Measurements from ENCODE around the gene BTBD19. TPM values are rescaled to one million over a fixed set of nuclear protein-coding genes. Genes with fewer than 3 reads are reported as not detected.
"Not testable (repeated sequence)": the region's sequence is repeated elsewhere in the genome, so short reads cannot be mapped to it uniquely, and the experiment has no call there.

Gene BTBD19
- total RNA-seq, 1 donor from 2014 or later = 4.4 TPM

GRCh38 chr1:44819608-44820327, 11.4 kb downstream of the BTBD19 start:
- Histone ChIP-seq H3K36me3 (ENCODE audit: control insufficient read depth, insufficient read depth, low read length) (no peaks in the 10 kb centered on the region), H3K27me3 (ENCODE audit: control insufficient read depth, insufficient read depth, low read length) (no peaks in the 10 kb centered on the region), H3K4me3 (ENCODE audit: low read depth, low read length) (peak overlapping the region; percentile 42)
- DNase-seq (ENCODE audit: low read depth) = peak; percentile 85
- TF ChIP-seq CTCF (IDR thresholded peaks at IDR 0.05; ENCODE audit: insufficient read depth, low read length, poor library complexity, severe bottlenecking) = no peak

GRCh38 chr1:44820328-44821239, 12.3 kb downstream of the BTBD19 start:
- no peaks in the 10 kb centered on the region for H3K36me3 ChIP-seq (ENCODE audit: control insufficient read depth, insufficient read depth, low read length)
- no peak for TF ChIP-seq CTCF (IDR thresholded peaks at IDR 0.05; ENCODE audit: insufficient read depth, low read length, poor library complexity, severe bottlenecking)
- H3K4me3 ChIP-seq (ENCODE audit: low read depth, low read length) = peak overlapping the region; percentile 42
- no peak for DNase-seq (ENCODE audit: low read depth)
- no peaks in the 10 kb centered on the region for H3K27me3 ChIP-seq (ENCODE audit: control insufficient read depth, insufficient read depth, low read length)

- no peak for DNase-seq (ENCODE audit: low read depth)
- Histone ChIP-seq H3K36me3 (ENCODE audit: control insufficient read depth, insufficient read depth, low read length) (no peaks in the 10 kb centered on the region), H3K27me3 (ENCODE audit: control insufficient read depth, insufficient read depth, low read length) (no peaks in the 10 kb centered on the region), H3K4me3 (ENCODE audit: low read depth, low read length) (no peak overlapping the region)
- TF ChIP-seq CTCF (IDR thresholded peaks at IDR 0.05; ENCODE audit: insufficient read depth, low read length, poor library complexity, severe bottlenecking) = no peak
Measured at GRCh38 chr1:44821240-44821715, 13.0 kb downstream of the BTBD19 start.

DNA sequence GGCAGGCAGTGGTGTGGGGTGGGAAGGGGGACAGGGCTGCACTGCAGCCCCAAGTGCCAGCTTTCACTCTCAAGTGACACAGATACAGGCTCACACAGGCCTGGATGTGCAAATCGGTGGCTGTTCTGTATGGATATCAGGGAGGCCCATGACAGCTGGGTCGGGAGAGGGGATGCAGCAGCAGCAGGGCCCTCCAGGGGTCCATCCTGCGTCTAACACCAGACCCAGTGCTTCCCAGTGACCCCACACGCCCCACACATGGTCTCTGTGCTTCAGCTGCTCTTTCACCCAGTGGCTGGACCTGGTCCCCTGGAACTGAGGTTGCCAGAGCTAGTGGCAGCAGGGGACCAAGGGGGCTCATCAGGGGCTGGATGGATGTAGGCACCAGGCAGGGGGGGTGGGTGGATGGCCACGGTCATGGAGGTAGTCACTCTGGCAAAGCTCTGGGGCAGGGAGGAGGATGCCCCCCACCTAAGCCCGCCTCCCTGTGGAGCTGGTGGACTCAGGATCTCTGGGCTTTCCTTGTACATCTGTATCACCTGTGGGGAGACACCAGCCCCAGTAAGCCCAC, 13.9 kb downstream of the BTBD19 start:
- H3K36me3 ChIP-seq (ENCODE audit: control insufficient read depth, insufficient read depth, low read length) = no peaks in the 10 kb centered on the region
- DNase-seq (ENCODE audit: low read depth) = no peak
- no peaks in the 10 kb centered on the region for H3K27me3 ChIP-seq (ENCODE audit: control insufficient read depth, insufficient read depth, low read length)
- no peak overlapping the region for H3K4me3 ChIP-seq (ENCODE audit: low read depth, low read length)
- no peak for TF ChIP-seq CTCF (IDR thresholded peaks at IDR 0.05; ENCODE audit: insufficient read depth, low read length, poor library complexity, severe bottlenecking)

GRCh38 chr1:44822981-44823451, 14.7 kb downstream of the BTBD19 start:
- Histone ChIP-seq H3K27me3 (ENCODE audit: control insufficient read depth, insufficient read depth, low read length) (no peaks in the 10 kb centered on the region), H3K36me3 (ENCODE audit: control insufficient read depth, insufficient read depth, low read length) (no peaks in the 10 kb centered on the region), H3K4me3 (ENCODE audit: low read depth, low read length) (no peak overlapping the region)
- no peak for DNase-seq (ENCODE audit: low read depth)
- TF ChIP-seq CTCF (IDR thresholded peaks at IDR 0.05; ENCODE audit: insufficient read depth, low read length, poor library complexity, severe bottlenecking) = no peak

- not testable (repeated sequence) for DNase-seq (ENCODE audit: low read depth); H3K4me3 ChIP-seq (ENCODE audit: low read depth, low read length); H3K36me3 ChIP-seq (ENCODE audit: control insufficient read depth, insufficient read depth, low read length); H3K27me3 ChIP-seq (ENCODE audit: control insufficient read depth, insufficient read depth, low read length)
Measured at GRCh38 chr1:44824392-44824791, 16.1 kb downstream of the BTBD19 start.

All from kidney epithelial cell (primary cell).